OCI-LY1 (cell line): ENCODE results near the gene CARD11.

ENCODE experiments used
- H2AFZ ChIP-seq: fragments of 200-600 bp; sonication (generic), shearing (Covaris generic); 2 replicates; pipeline ENCODE4 v1.6.0; 2014; ENCODE audit warnings: antibody characterized with exemption, mild to moderate bottlenecking, low read length
- H3F3A ChIP-seq: fragments of 200-600 bp; sonication (generic), shearing (Covaris generic); 2 replicates; pipeline ENCODE4 v1.6.0; 2014; ENCODE audit warnings: mild to moderate bottlenecking, antibody characterized with exemption, low read length, moderate library complexity; ENCODE audit not compliant: insufficient read depth
- H3K27ac ChIP-seq: fragments of 200-600 bp; sonication (generic); 2 replicates; pipeline ENCODE4 v1.5.1; 2014; ENCODE audit warnings: low read length, mixed run types, mild to moderate bottlenecking, low read depth; ENCODE audit not compliant: poor library complexity, severe bottlenecking
- H3K27me3 ChIP-seq: fragments of 200-600 bp; sonication (generic); 2 replicates; pipeline ENCODE4 v1.6.0; 2014; ENCODE audit warnings: antibody characterized with exemption, mild to moderate bottlenecking, low read length, moderate library complexity; ENCODE audit not compliant: insufficient read depth
- H3K36me3 ChIP-seq: fragments of 200-600 bp; sonication (generic); 2 replicates; pipeline ENCODE4 v1.6.1; 2014; ENCODE audit warnings: mild to moderate bottlenecking, antibody characterized with exemption, low read length, moderate library complexity, mixed read lengths; ENCODE audit not compliant: insufficient read depth
- H3K4me1 ChIP-seq: fragments of 200-600 bp; sonication (generic); 2 replicates; pipeline ENCODE4 v1.5.1; 2014; ENCODE audit warnings: mild to moderate bottlenecking, low read length, moderate library complexity; ENCODE audit not compliant: insufficient read depth, severe bottlenecking
- H3K4me2 ChIP-seq: fragments of 200-600 bp; sonication (generic), shearing (Covaris generic); 2 replicates; pipeline ENCODE4 v1.6.1; 2014; ENCODE audit warnings: low read length
- H3K4me3 ChIP-seq: fragments of 200-600 bp; sonication (generic); 2 replicates; pipeline ENCODE4 v1.5.1; 2014; ENCODE audit warnings: low read length, low read depth, mild to moderate bottlenecking, mixed read lengths; ENCODE audit not compliant: poor library complexity, severe bottlenecking
- H3K79me2 ChIP-seq: fragments of 200-600 bp; shearing (Covaris generic); 2 replicates; pipeline ENCODE4 v1.6.1; 2016; ENCODE audit warnings: mixed run types, low read length, mixed read lengths; ENCODE audit not compliant: insufficient read depth
- H3K9ac ChIP-seq: fragments of 200-600 bp; sonication (generic), shearing (Covaris generic); 2 replicates; pipeline ENCODE4 v1.6.1; 2014; ENCODE audit warnings: mild to moderate bottlenecking, low read length, mixed read lengths
- H3K9me2 ChIP-seq: fragments of 200-600 bp; sonication (generic), shearing (Covaris generic); 2 replicates; pipeline ENCODE4 v1.6.1; 2014; ENCODE audit warnings: low read depth, mild to moderate bottlenecking, low read length, mixed read lengths
- H3K9me3 ChIP-seq: fragments of 200-600 bp; shearing (Covaris generic); 2 replicates; pipeline ENCODE4 v1.6.1; 2014; ENCODE audit warnings: low read length, mixed read lengths
- H4K20me1 ChIP-seq: fragments of 200-600 bp; sonication (generic), shearing (Covaris generic); 2 replicates; pipeline ENCODE4 v1.6.0; 2016; ENCODE audit warnings: mild to moderate bottlenecking, low read length; ENCODE audit not compliant: insufficient read depth
- EZH2 ChIP-seq: fragments of 200-600 bp; sonication (generic), shearing (Covaris generic); IDR thresholded peaks from 2 replicates; pipeline ENCODE4 v1.8.0; 2017; ENCODE audit warnings: borderline replicate concordance, mixed run types, mild to moderate bottlenecking, antibody characterized with exemption, low read length, moderate library complexity, mixed read lengths
- TF ChIP-seq, protein P1 (sequence below): fragments of 200-600 bp; sonication (generic), shearing (Covaris generic); IDR thresholded peaks from 2 replicates; pipeline ENCODE4 v1.5.1; 2017; ENCODE audit warnings: mild to moderate bottlenecking, antibody characterized with exemption, low read length, moderate library complexity, mixed read lengths

The CARD11 gene

GRCh38 chr7:2923291-2923781 lies 120.3 kb downstream of the CARD11 start:
- peaks cover 16% of the 10 kb centered on the region for H3K4me1 ChIP-seq
- no peak overlapping the region for H3K27ac ChIP-seq
- H4K20me1 ChIP-seq: no peaks in the 10 kb centered on the region
- H3K36me3 ChIP-seq: peaks cover 49% of the 10 kb centered on the region
- H3K4me3 ChIP-seq: no peak overlapping the region
- no peak overlapping the region for H3K9ac ChIP-seq
- H3K79me2 ChIP-seq: no peaks in the 10 kb centered on the region
- no peak overlapping the region for H3K4me2 ChIP-seq
- H2AFZ ChIP-seq: no peak overlapping the region
- no peaks in the 10 kb centered on the region for H3F3A ChIP-seq
- H3K27me3 ChIP-seq: no peaks in the 10 kb centered on the region
- no peaks in the 10 kb centered on the region for H3K9me3 ChIP-seq
- TF ChIP-seq EZH2: no peak
- TF ChIP-seq, protein P1, sequence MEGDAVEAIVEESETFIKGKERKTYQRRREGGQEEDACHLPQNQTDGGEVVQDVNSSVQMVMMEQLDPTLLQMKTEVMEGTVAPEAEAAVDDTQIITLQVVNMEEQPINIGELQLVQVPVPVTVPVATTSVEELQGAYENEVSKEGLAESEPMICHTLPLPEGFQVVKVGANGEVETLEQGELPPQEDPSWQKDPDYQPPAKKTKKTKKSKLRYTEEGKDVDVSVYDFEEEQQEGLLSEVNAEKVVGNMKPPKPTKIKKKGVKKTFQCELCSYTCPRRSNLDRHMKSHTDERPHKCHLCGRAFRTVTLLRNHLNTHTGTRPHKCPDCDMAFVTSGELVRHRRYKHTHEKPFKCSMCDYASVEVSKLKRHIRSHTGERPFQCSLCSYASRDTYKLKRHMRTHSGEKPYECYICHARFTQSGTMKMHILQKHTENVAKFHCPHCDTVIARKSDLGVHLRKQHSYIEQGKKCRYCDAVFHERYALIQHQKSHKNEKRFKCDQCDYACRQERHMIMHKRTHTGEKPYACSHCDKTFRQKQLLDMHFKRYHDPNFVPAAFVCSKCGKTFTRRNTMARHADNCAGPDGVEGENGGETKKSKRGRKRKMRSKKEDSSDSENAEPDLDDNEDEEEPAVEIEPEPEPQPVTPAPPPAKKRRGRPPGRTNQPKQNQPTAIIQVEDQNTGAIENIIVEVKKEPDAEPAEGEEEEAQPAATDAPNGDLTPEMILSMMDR: no peak
- H3K9me2 ChIP-seq: no peaks in the 10 kb centered on the region

GRCh38 chr7:2922866-2923265 lies 120.8 kb downstream of the CARD11 start:
- H3K4me3 ChIP-seq: no peak overlapping the region
- no peaks in the 10 kb centered on the region for H4K20me1 ChIP-seq
- no peaks in the 10 kb centered on the region for H3K79me2 ChIP-seq
- H3K9me3 ChIP-seq: no peaks in the 10 kb centered on the region
- peaks cover 12% of the 10 kb centered on the region for H3K4me1 ChIP-seq
- no peaks in the 10 kb centered on the region for H3F3A ChIP-seq
- H3K27ac ChIP-seq: no peak overlapping the region
- TF ChIP-seq, protein P1: no peak
- TF ChIP-seq EZH2: no peak
- H3K27me3 ChIP-seq: no peaks in the 10 kb centered on the region
- no peak overlapping the region for H3K9ac ChIP-seq
- H2AFZ ChIP-seq: no peak overlapping the region
- peaks cover 51% of the 10 kb centered on the region for H3K36me3 ChIP-seq
- H3K9me2 ChIP-seq: no peaks in the 10 kb centered on the region
- H3K4me2 ChIP-seq: no peak overlapping the region

GRCh38 chr7:2922348-2922691 lies 121.3 kb downstream of the CARD11 start:
- Histone ChIP-seq H3K4me2 (no peak overlapping the region), H3K36me3 (peaks cover 51% of the 10 kb centered on the region), H3K79me2 (no peaks in the 10 kb centered on the region), H4K20me1 (no peaks in the 10 kb centered on the region), H2AFZ (no peak overlapping the region), H3K9ac (no peak overlapping the region), H3K27me3 (no peaks in the 10 kb centered on the region), H3K27ac (no peak overlapping the region), H3K4me1 (peaks cover 6% of the 10 kb centered on the region), H3K9me3 (no peaks in the 10 kb centered on the region), H3K9me2 (no peaks in the 10 kb centered on the region), H3F3A (no peaks in the 10 kb centered on the region), H3K4me3 (no peak overlapping the region)
- TF ChIP-seq, protein P1: no peak
- TF ChIP-seq EZH2: no peak
